HG03135 (cell line): ENCODE measurements around the gene POU2AF1.
"Not testable (repeated sequence)": the region's sequence is repeated elsewhere in the genome, so short reads cannot be mapped to it uniquely, and the experiment has no call there.

Experiments used
- ATAC-seq: cut with Tn5 transposase; IDR thresholded peaks from one replicate; pipeline ENCODE4 v1.9.1; 2021; ENCODE audit warnings: mild to moderate bottlenecking, moderate library complexity; ENCODE audit not compliant: unreplicated experiment

The POU2AF1 gene

DNA sequence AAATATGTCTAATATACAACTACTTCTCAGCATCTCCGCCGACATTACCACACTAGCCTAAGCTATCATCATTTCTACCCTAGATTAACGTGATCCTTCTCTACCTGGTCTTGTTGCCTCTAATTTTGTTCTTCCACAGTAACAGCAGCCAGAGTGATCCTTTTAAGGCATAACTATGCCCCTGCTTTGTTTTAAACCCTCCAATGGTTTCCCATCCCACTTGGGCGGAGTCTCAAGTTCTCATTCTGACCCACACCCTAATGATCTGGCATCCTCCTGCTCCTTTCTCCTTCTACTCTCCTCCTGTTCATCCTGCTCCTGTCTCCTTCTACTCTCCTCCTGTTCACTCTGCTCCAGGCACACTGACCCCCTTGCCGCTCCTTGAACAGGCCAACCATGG lies 31.9 kb upstream of the POU2AF1 start:
- ATAC-seq: no peak

DNA sequence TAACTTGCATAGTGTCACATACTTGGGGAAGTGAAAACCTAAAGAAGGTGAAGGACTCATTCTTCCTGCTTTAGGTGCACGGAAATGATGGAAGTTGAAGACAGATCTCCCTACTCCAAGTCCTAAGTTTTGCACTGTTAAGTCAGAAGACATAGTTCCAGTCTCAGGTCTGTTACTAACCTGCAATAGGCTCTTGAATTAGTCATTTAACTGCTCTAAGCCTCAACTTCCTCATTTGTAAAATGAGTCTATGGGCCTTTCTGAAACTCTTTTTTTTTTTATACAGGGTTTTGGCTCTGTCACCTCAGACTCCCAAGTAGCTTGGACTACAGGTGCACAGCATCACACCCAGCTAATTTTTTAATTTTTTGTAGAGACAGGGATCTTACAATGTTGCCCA lies 30.8 kb upstream of the POU2AF1 start:
- ATAC-seq: peak; percentile 72

DNA sequence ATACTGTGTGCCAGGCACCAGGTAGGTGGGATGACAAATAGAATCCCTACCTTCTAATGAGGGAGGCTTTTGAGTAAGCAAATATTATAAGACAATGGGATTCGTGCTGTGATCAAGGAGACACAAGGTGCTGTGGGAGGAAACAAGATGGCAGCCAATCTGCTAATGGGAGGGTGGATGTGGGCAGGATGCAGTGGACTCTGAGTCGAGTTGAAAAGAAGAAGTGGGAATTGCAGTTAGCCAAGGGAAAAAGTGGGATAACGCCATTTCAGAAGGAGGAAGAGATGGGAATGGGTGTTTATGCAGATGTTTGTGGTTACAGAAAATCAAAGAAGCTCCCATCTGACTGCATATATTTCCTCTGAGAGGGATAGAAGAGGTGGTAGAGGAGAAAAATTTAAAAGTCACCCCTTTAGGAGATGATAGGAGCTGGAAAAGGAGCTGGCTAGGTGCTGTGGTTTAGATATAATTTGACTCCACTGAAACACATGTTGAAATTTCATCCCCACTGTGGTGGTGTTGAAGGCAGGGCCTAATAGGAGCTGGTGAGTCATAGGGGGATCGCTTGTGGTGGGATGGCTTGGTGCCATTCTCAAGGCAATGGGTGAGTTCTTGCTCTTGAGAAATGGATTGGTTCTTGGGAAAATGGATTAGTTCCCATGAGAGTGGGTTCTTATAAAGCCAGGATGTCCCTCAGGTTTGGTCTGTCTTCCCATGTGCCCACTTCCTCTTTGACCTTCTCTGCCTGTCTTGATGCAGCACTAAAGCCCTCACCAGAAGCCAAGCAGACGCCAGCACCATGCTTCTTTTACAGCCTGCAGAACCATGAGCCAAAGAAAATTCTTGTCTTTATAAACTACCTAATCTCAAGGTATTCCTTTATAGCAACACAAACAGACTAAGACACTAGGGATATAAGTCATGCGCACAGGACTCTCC lies 30.0 kb upstream of the POU2AF1 start:
- peak; percentile 45 for ATAC-seq

GRCh38 chr11:111407652-111408051 lies 28.6 kb upstream of the POU2AF1 start:
- ATAC-seq: no peak

DNA sequence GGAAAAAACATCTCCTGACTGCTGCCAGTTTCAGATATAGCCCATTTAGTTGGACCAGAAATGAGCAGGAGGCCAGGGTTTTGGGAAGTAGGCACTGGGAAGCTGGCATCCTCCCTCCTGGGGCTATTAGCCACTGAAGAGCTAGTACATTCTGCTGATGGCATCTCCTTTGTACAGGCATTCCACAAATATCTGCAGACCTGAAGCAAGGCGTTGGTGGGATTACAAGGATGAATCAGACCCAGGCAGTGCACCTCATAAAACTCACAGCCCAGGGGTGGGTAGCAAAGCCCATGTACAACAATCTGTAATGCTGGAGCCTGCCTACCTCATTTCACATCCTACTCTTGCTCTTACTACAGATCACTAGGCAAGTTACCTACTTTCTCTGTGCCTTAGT lies 27.5 kb upstream of the POU2AF1 start:
- ATAC-seq: no peak

DNA sequence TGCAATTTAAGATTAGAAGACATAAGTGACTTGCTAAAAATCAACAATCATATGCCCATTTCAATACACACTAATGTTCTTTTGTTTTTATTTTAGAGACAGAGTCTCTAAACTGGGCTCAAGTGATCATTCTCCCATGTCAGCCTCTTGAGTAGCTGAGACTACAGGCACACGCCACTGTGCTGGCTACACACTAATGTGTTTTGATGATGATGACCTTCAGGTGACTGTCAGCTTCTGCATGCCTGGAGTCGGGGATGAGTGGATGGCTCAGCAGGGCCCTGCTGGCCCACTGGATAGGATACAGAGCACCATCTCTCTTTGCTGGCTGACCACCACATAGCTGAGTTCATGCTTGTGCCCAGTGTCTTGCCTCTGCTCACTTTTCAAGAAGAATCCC lies 27.0 kb upstream of the POU2AF1 start:
- no peak for ATAC-seq

- ATAC-seq: no peak
Measured at GRCh38 chr11:111405551-111405950, 26.5 kb upstream of the POU2AF1 start.

DNA sequence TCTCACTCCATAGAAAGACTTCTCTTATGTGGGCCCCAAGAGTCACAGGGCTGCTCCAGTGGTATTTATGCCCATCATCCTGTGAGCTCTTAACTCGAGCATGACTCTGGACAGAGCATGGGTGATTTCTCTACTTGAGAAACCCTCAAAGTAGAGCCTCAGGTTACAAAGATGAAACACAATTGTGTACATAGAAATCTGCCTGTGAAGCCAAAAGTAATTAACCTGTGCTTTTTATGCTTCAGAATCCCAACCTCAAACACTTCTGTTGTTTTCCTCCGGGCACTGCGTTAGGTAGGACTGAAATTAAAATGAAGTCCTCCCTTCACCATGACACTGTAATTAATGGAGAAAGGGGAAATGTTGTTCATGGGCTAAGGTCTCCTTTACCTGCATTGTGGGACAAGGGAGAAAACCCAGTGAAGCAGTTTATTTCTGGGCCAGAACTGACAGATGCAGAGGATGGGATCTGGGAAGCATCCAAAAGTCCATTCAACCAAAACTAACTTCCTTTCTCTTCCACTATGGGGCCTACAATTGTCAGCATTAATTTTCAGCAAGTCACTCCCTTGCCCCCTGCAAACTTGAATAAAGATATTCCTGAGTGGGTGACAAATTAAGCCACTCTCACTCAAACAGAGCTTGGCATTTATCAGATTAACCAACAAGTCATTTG lies 24.1 kb upstream of the POU2AF1 start:
- ATAC-seq: no peak

DNA sequence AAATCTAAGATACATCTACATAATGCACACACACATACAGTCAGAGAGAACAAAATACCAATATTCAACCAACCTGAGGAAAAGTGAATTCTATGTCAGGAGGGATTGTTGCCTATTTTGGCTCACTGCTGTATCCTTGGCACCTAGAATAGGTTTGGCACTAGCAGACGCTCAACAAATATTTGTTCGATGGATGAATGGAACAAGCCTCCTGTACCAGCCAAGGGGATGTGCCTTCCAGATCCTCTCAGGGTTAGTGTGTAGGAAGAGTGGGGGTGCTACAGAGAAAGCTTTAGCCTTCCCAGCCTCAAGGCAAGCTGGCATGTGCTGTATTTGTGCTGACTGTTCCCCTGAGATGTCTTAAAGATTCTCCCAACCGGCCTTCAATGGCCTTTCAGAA lies 23.3 kb upstream of the POU2AF1 start:
- ATAC-seq: no peak

- not testable (repeated sequence) for ATAC-seq
Measured at GRCh38 chr11:111401957-111402356, 22.9 kb upstream of the POU2AF1 start.

DNA sequence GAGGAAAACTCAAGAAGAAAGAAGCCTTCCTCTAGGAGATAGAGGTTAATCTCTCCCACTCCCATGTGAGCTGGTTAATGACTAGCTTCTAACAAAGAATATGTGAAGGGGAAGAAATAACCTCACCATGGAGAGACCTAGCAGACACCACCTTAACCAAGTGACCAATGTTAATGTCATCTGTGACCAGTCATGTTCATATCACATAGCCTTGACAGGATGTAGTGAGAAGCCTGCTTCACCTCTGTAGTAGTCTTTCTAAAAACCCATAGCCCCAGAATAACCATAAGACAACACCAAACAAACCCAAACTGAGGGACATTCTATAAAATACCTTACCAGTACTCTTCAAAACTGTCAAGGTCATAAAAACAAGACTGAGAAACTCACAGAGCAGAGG lies 21.5 kb upstream of the POU2AF1 start:
- ATAC-seq: no peak

DNA sequence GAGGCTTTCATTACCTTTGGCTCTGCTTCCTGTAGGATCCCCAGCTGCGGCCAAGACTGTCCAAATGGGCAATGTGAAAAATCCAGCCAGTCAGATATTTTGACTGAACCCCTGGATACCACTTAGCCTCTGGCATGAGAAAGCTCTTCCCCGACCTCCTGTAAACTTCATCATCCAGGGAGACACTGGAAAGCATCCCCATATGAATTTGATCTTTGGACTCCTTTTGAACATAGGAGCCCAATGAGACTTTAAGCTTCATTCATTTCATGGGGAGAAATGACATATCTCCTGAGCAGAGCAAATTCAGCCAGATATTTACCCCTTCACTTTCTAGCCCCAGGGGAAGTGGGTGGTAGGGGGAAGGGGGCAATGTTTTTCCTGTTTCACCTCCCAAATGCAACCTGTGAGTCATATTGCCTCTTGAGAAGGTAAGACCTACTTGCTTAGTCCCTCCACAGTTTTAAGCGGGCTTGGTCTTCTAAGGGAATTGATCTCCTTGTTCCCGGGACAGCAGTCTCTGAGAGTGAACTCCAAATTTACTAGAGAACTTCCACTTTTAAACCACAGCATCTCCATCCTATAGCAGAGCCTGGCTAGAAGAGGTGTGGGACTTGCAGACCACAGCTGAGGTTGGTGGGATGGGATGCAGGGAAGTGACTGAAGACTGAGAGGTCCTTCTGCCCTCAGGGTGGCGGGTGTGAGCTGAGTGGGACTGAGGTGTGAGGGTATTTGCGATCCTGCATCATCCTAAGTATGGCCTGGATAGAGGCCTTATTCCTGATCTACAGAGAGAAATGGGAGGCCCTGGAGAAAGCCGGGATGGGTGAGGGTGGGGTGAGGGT lies 20.3 kb upstream of the POU2AF1 start:
- no peak for ATAC-seq

DNA sequence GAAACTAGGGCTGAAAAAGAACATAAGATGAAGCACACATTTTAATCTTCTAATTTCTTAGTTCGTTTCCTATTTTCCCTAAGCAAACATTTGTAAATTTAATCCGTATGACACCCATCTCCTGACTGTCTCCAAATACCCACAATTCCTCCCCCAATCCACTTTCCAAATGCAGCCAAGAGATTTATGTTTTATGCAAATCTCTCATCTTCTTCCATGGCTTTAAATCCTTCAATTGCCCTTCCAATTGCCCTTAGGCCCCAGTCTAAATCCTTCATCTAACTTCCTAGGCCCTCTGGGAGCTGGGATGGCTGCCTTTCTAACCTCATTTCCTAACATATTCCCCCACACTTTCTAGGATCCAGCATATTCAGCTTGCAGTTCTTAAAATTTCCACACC lies 18.0 kb upstream of the POU2AF1 start:
- ATAC-seq: no peak

GRCh38 chr11:111395749-111396148 lies 16.7 kb upstream of the POU2AF1 start:
- no peak for ATAC-seq

GRCh38 chr11:111395081-111395480 lies 16.0 kb upstream of the POU2AF1 start:
- ATAC-seq: no peak

- ATAC-seq: not testable (repeated sequence)
Measured at GRCh38 chr11:111394147-111394546, 15.1 kb upstream of the POU2AF1 start.

GRCh38 chr11:111393585-111393984 lies 14.5 kb upstream of the POU2AF1 start:
- ATAC-seq: no peak

- no peak for ATAC-seq
Measured at GRCh38 chr11:111393096-111393495, 14.0 kb upstream of the POU2AF1 start.

- no peak for ATAC-seq
Measured at GRCh38 chr11:111392552-111392951, 13.5 kb upstream of the POU2AF1 start.

DNA sequence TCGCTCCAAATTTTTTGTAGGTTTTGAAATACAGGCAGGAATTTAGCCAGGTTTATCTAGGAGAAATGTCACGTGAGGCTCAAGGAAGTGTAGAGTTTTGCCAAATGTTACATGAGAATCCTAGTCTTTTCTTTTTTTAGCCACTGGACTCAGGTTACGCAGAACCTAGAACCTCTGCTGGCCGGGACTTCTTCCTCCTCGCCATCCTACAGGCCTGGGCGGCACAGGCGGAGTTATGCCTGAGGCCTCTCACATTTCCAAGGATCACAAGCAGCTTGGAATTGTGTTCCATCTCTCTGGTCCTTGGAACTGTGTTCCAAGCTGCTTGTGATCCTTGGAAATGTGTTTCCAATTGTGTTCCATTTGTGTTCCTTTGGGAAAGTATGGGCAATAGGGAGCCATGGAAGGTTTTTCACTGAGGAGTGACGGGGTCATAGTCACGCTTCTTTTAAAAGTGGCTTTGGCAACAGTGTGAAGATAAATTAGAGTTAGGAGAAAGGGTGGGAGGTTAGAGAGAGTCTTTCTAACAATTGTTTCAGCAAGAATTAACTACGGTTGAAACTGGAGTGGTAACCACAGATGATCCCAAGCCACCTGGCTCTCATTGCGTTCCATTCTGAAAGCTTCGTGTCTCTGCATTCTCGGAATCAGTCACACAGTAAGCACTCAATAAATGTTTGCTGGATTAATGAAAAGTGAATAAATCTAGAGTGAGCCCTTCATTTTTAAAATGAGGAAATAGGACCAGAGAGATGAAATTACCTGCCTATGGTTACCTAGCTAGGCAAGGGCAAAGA lies 12.5 kb upstream of the POU2AF1 start:
- ATAC-seq: no peak

- no peak for ATAC-seq
Measured at GRCh38 chr11:111388842-111389241, 9.8 kb upstream of the POU2AF1 start.
